K562 (cell line): ENCODE data around the gene CAMK1D. TPM values are rescaled to one million over a fixed set of nuclear protein-coding genes. Genes with fewer than 3 reads are reported as not detected.

Source experiments
- ATAC-seq: fragments of 200-7000 bp; cut with Tn5 transposase; 3 replicates; pipeline ENCODE4 v1.9.1; 2020; ENCODE audit warnings: moderate library complexity
- BruUV-seq: library from RNA; stranded (reverse); fragments of 400-500 nt; replicated peaks from 2 replicates; lab custom pipeline; 2021; lab: Mats Ljungman, UMichigan
- CTCF ChIA-PET: fragments of 300-600 bp; formaldehyde crosslinking; extraction: SDS; loops from one replicate; lab custom pipeline; 2021; ENCODE audit warnings: low intra/inter-chr PET ratio; lab: Yijun Ruan, JAX
- POLR2A ChIA-PET: fragments of 300-600, 350-650 bp; sonication (Branson Sonifier 250); formaldehyde crosslinking; extraction: SDS; loops from one replicate; lab custom pipeline; 2021; ENCODE audit warnings: antibody characterized with exemption, inconsistent platforms; lab: Yijun Ruan, JAX
- DNase-seq, 4 experiments: peaks; one replicate each; pipeline versions ENCODE4 v3.0.0 to v3.0.0-alpha.2; 2011 to 2018; ENCODE audit warnings: low spot score in 3 of 4, mixed read lengths in 3 of 4; ENCODE audit errors: extremely low read depth in 1 of 4
- FAIRE-seq: peaks from 2 replicates; lab custom pipeline; 2011; peaks lifted over from hg19 to GRCh38; lab: Jason Lieb, UNC
- H2AFZ ChIP-seq: 2 replicates; pipeline ENCODE4 v1.6.0; 2011; ENCODE audit warnings: low read depth, low read length, control low read depth, inconsistent platforms
- H3K27ac ChIP-seq: fragments of 200-600 bp; 3 replicates; pipeline ENCODE4 v1.8.0; 2011; ENCODE audit warnings: low read depth, mild to moderate bottlenecking, control low read depth, inconsistent platforms, low read length, moderate library complexity, mixed read lengths; ENCODE audit errors: extremely low read depth
- H3K27me3 ChIP-seq, 2 experiments: fragments of 300-600 bp in 1 of 2; 2 replicates in 1 of 2; 3 replicates in 1 of 2; pipeline versions ENCODE4 v1.6.0 to v1.8.0; 2011; ENCODE audit warnings: inconsistent platforms in 2 of 2, low read length in 2 of 2, mild to moderate bottlenecking in 1 of 2, mixed read lengths in 1 of 2, moderate library complexity in 1 of 2; ENCODE audit not compliant: control insufficient read depth in 2 of 2, insufficient read depth in 2 of 2
- H3K36me3 ChIP-seq: fragments of 300-600 bp; 3 replicates; pipeline ENCODE4 v1.8.0; 2011; ENCODE audit warnings: mild to moderate bottlenecking, low read length, inconsistent platforms; ENCODE audit not compliant: control insufficient read depth, insufficient read depth
- H3K4me1 ChIP-seq, 2 experiments: fragments of 200-600 bp in 1 of 2; replicated peaks in 1 of 2; 2 replicates in 1 of 2; 3 replicates in 1 of 2; pipeline versions ENCODE4 v1.5.1 to v1.8.0; 2011; ENCODE audit warnings: inconsistent platforms in 2 of 2, low read length in 2 of 2, mild to moderate bottlenecking in 1 of 2, mixed read lengths in 1 of 2, moderate library complexity in 1 of 2; ENCODE audit not compliant: control insufficient read depth in 2 of 2, insufficient read depth in 2 of 2
- H3K4me2 ChIP-seq: 2 replicates; pipeline ENCODE4 v1.6.1; 2011; ENCODE audit warnings: low read length, control low read depth, inconsistent platforms, mixed read lengths; ENCODE audit not compliant: insufficient read depth
- H3K4me3 ChIP-seq: fragments of 200-600 bp; sonication (generic), shearing (Covaris generic); 2 replicates; pipeline ENCODE4 v1.5.1; 2016; ENCODE audit warnings: control low read depth, inconsistent platforms
- H3K79me2 ChIP-seq: fragments of 200-600 bp; 3 replicates; pipeline ENCODE4 v1.8.0; 2011; ENCODE audit warnings: low read length, inconsistent platforms; ENCODE audit not compliant: control insufficient read depth, insufficient read depth
- H3K9ac ChIP-seq, 2 experiments: 2 replicates each; pipeline versions ENCODE4 v1.6.0 to v1.6.1; 2011; ENCODE audit warnings: low read depth in 2 of 2, low read length in 2 of 2, control low read depth in 1 of 2, inconsistent platforms in 1 of 2, mild to moderate bottlenecking in 1 of 2, mixed read lengths in 1 of 2; ENCODE audit not compliant: insufficient read depth in 1 of 2
- H3K9me1 ChIP-seq: one replicate; pipeline ENCODE4 v1.6.0; 2011; ENCODE audit warnings: inconsistent platforms, mild to moderate bottlenecking, low read length, moderate library complexity; ENCODE audit not compliant: control insufficient read depth, insufficient read depth
- H3K9me3 ChIP-seq: replicated peaks from 2 replicates; pipeline ENCODE4 v1.5.1; 2011; ENCODE audit warnings: low read depth, low read length, inconsistent platforms; ENCODE audit not compliant: control insufficient read depth, insufficient read depth
- H4K20me1 ChIP-seq: replicated peaks from 2 replicates; pipeline ENCODE4 v1.6.1; 2011; ENCODE audit warnings: low read length, inconsistent platforms, mixed read lengths; ENCODE audit not compliant: control insufficient read depth, insufficient read depth
- ATF3 ChIP-seq, 2 experiments: fragments of 450-650 bp in 1 of 2; sonication (generic) in 1 of 2; formaldehyde crosslinking in 1 of 2; IDR thresholded peaks in 1 of 2; conservative IDR thresholded peaks in 1 of 2; 2 replicates each; pipeline versions ENCODE4 v1.6.1 to v1.8.1; 2016 to 2023; ENCODE audit warnings: mild to moderate bottlenecking in 2 of 2, moderate library complexity in 2 of 2, inconsistent platforms in 1 of 2, missing genetic modification reagents in 1 of 2
- FOSL1 ChIP-seq: fragments of 200-800 bp; sonication (Bioruptor generic); conservative IDR thresholded peaks from 2 replicates; pipeline ENCODE4 v1.6.1; 2016; ENCODE audit warnings: missing genetic modification characterization, missing compliant biosample characterization
- JUND ChIP-seq, 2 experiments: IDR thresholded peaks; 2 replicates in 1 of 2; 3 replicates in 1 of 2; pipeline ENCODE4 v1.6.1; 2011; ENCODE audit warnings: borderline replicate concordance in 2 of 2, low read depth in 2 of 2, low read length in 2 of 2, improper control_type of control experiment in 1 of 2, missing biosample characterization in 1 of 2, missing genetic modification characterization in 1 of 2, missing genetic modification reagents in 1 of 2
- ZNF280B ChIP-seq: fragments of 250-450 bp; sonication (Bioruptor Pico); IDR thresholded peaks from 2 replicates; pipeline ENCODE4 v1.5.1; 2021; ENCODE audit warnings: mild to moderate bottlenecking
- WGBS: fragments of 100-300 bp; shearing (Covaris generic); methylation state at CpG from one replicate; pipeline ENCODE4 v1.1.6; 2016; ENCODE audit warnings: low coverage, mixed read lengths; ENCODE audit not compliant: insufficient coverage; ENCODE audit errors: missing lambda C conversion rate; 5-methylcytosine and 5-hydroxymethylcytosine counted together
- in situ Hi-C: fragments of 300-500 bp; cut with MboI; formaldehyde crosslinking; loops from 4 replicates; pipeline ENCODE4 v1.15.0; 2018; ENCODE audit warnings: inconsistent platforms, mixed read lengths
- intact Hi-C: fragments of 100-400 bp; cut with micrococcal nuclease; formaldehyde crosslinking; loops from 2 replicates; pipeline ENCODE4 v1.14.2; 2022
- polyA plus RNA-seq, 8 experiments: library from polyadenylated mRNA; depleted of rRNA in 4 of 8; stranded (reverse) in 5 of 8; unstranded in 3 of 8; fragments of >200 nt; fragmentation: Nextera tagmentation in 2 of 8; fragmentation: Illumina TruSeq in 1 of 8; extraction: Ambion mirVana in 2 of 8; extraction: Trizol in 1 of 8; gene quantifications; 2 replicates each; pipeline versions ENCODE4 v1.2.1 to v1.2.3, GENCODE V29; 2011 to 2014; ENCODE audit warnings: inconsistent platforms in 1 of 8, missing spikeins in 1 of 8
- total RNA-seq, 7 experiments: library from RNA; depleted of rRNA in 6 of 7; stranded (reverse); fragments of >200 nt in 6 of 7; fragmentation: Illumina TruSeq in 2 of 7; extraction: Trizol in 2 of 7; gene quantifications; 2 replicates each; pipeline versions ENCODE4 v1.2.1 to v1.2.3, GENCODE V29; 2011 to 2021; ENCODE audit warnings: low replicate concordance in 1 of 7

CAMK1D gene
- total and polyA plus RNA-seq, 9 of the 15 experiments (the other 6 are each of a cell fraction or from before 2014, with no cell fraction given): 0.12 to 0.24 (median 0.20) TPM; not detected in 5

GRCh38 chr10:12709000-12709401 lies 359.7 kb downstream of the CAMK1D start:
- no peak overlapping the region for H3K9ac ChIP-seq
- POLR2A ChIA-PET: no interaction called here

More at GRCh38 chr10:12709000-12709401, 359.7 kb downstream of the CAMK1D start:
- DNase-seq (no peak), FAIRE-seq (no peak), ATAC-seq (no peak)
- WGBS: 3% methylated on average over 3 of the region's 3 CpGs
- Histone ChIP-seq H3K9me1 (no peaks in the 10 kb centered on the region), H3K36me3 (no peaks in the 10 kb centered on the region), H3K79me2 (no peaks in the 10 kb centered on the region), H4K20me1 (no peaks in the 10 kb centered on the region), H3K27me3 (peaks cover 0 to 4% of the 10 kb centered on the region in 2 experiments; a peak in 1 of 5 replicates), H3K4me3 (no peak overlapping the region), H2AFZ (no peak overlapping the region), H3K4me2 (no peak overlapping the region), H3K4me1 (no peaks in the 10 kb centered on the region), H3K9me3 (no peaks in the 10 kb centered on the region), H3K27ac (no peak overlapping the region)
- no TSS peak for BruUV-seq
- intact Hi-C loops (no loop called here), in situ Hi-C loops (loop anchor here (25.0 kb wide), 1 partner anchor 922 kb away; no protein-coding TSS in a partner anchor)
- peak; percentile 41; the same call in 1 of the 2 replicates for TF ChIP-seq FOSL1
- no peak for TF ChIP-seq ZNF280B (CRISPR knock-in tag)
- TF ChIP-seq JUND (IDR thresholded peaks at IDR 0.05; ENCODE audit: borderline replicate concordance, low read depth, low read length): 0 out of 2 replicates have a peak, but pooled peaks have one; percentile 5
- TF ChIP-seq JUND (tag; IDR thresholded peaks at IDR 0.05; ENCODE audit: borderline replicate concordance, low read depth, low read length): no peak
- peak; percentile 23; the same call in 1 of the 2 replicates for TF ChIP-seq ATF3 (IDR thresholded peaks at IDR 0.05)
- no peak for TF ChIP-seq ATF3 (CRISPR knock-in tag; conservative IDR thresholded peaks at IDR 0.05)
- CTCF ChIA-PET: no interaction called here
